Nephron progenitor cell (in vitro differentiated cells): ENCODE results near the gene PPTC7.
A peak's percentile ranks its signal among the peaks of the same experiment; 100 is the strongest.
"Not testable (repeated sequence)": the region's sequence is repeated elsewhere in the genome, so short reads cannot be mapped to it uniquely, and the experiment has no call there.

Experiments
- DNase-seq: peaks from one replicate; pipeline ENCODE4 v3.0.0; 2021
- H3K27ac Mint-ChIP-seq: 2 replicates; pipeline ENCODE4 v1.8.0; 2021; ENCODE audit warnings: mild to moderate bottlenecking, moderate library complexity, mixed read lengths
- H3K27me3 Mint-ChIP-seq: 2 replicates; pipeline ENCODE4 v1.8.0; 2021; ENCODE audit warnings: mild to moderate bottlenecking, low read depth, mixed read lengths; ENCODE audit not compliant: poor library complexity
- H3K36me3 Mint-ChIP-seq: 2 replicates; pipeline ENCODE4 v1.8.0; 2021; ENCODE audit warnings: low read depth, mixed read lengths
- H3K4me1 Mint-ChIP-seq: 2 replicates; pipeline ENCODE4 v1.8.0; 2021; ENCODE audit warnings: mixed read lengths
- H3K4me3 Mint-ChIP-seq: 2 replicates; pipeline ENCODE4 v1.8.0; 2021; ENCODE audit warnings: mild to moderate bottlenecking, moderate library complexity, mixed read lengths
- H3K9me3 Mint-ChIP-seq: 2 replicates; pipeline ENCODE4 v1.8.0; 2021; ENCODE audit warnings: mild to moderate bottlenecking, moderate library complexity, mixed read lengths
- TF ChIP-seq, protein P1 (sequence below): fragments of 200-600 bp; sonication (generic); IDR thresholded peaks from 2 replicates; pipeline ENCODE4 v1.5.0; 2021; ENCODE audit warnings: antibody characterized with exemption

PPTC7 gene

GRCh38 chr12:110615171-110615570 is 32.1 kb upstream of the PPTC7 start:
- Mint-ChIP-seq H3K27me3 (peaks cover 4% of the 10 kb centered on the region), H3K27ac (no peak overlapping the region)

DNA sequence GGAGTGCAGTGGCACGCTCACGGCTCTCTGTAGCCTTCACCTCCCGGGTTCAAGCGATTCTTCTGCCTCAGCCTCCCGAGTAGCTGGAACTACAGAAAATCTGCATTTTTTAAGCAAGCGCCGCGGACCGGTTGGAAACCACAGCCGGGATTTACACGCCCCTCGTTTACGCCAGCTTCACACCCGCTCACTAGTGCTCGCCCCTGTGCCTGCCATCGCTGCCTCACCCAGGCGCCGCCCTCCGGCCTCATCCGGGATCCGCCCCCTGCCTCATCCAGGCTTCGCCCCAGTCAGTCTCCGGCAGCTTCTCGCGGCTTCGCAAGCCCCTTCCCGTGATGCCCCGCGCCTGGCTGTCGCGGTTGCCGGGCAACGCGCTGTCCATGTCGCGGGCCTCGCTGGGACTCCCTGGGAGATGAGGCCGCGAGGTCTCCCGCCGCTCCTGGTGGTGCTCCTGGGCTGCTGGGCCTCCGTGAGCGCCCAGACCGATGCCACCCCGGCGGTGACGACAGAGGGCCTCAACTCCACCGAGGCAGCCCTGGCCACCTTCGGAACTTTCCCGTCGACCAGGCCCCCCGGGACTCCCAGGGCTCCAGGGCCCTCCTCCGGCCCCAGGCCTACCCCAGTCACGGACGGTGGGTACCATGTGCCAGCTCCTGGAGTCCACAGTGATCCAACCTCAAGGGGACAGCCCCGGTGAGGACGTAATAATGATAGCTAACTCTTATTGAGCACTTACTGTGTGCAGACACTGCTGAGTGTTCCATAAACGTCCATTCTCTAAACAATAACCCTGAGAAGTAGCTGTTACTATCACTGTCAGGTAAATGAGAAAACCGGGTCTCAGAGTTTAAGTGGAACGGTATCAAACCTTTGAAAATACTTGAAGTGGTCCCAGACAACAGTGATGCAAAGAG is 30.9 kb upstream of the PPTC7 start, which contains the start of gene TCTN1:
Gene TCTN1, plus strand, starts transcription at position 359 of the 914 bp plus-strand sequence. Its CDS starts 54 bp downstream, at position 413.
- Mint-ChIP-seq H3K4me1 (peaks cover 12% of the 10 kb centered on the region), H3K27ac (no peak within 1 kb of the TSS), H3K4me3 (peak within 1 kb of the TSS; percentile 84), H3K27me3 (peaks cover 6% of the 10 kb centered on the region), H3K36me3 (peaks cover 13% of the 10 kb centered on the region), H3K9me3 (no peaks in the 10 kb centered on the region)
- peak; percentile 98 for DNase-seq
- TF ChIP-seq, protein P1, sequence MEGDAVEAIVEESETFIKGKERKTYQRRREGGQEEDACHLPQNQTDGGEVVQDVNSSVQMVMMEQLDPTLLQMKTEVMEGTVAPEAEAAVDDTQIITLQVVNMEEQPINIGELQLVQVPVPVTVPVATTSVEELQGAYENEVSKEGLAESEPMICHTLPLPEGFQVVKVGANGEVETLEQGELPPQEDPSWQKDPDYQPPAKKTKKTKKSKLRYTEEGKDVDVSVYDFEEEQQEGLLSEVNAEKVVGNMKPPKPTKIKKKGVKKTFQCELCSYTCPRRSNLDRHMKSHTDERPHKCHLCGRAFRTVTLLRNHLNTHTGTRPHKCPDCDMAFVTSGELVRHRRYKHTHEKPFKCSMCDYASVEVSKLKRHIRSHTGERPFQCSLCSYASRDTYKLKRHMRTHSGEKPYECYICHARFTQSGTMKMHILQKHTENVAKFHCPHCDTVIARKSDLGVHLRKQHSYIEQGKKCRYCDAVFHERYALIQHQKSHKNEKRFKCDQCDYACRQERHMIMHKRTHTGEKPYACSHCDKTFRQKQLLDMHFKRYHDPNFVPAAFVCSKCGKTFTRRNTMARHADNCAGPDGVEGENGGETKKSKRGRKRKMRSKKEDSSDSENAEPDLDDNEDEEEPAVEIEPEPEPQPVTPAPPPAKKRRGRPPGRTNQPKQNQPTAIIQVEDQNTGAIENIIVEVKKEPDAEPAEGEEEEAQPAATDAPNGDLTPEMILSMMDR: no peak

More at GRCh38 chr12:110615171-110615570, 32.1 kb upstream of the PPTC7 start:
- H3K9me3 Mint-ChIP-seq: no peaks in the 10 kb centered on the region
- no peak for DNase-seq
- peak overlapping the region; percentile 84 for H3K4me3 Mint-ChIP-seq
- TF ChIP-seq, protein P1: no peak
- H3K4me1 Mint-ChIP-seq: peaks cover 12% of the 10 kb centered on the region
- peaks cover 13% of the 10 kb centered on the region for H3K36me3 Mint-ChIP-seq

DNA sequence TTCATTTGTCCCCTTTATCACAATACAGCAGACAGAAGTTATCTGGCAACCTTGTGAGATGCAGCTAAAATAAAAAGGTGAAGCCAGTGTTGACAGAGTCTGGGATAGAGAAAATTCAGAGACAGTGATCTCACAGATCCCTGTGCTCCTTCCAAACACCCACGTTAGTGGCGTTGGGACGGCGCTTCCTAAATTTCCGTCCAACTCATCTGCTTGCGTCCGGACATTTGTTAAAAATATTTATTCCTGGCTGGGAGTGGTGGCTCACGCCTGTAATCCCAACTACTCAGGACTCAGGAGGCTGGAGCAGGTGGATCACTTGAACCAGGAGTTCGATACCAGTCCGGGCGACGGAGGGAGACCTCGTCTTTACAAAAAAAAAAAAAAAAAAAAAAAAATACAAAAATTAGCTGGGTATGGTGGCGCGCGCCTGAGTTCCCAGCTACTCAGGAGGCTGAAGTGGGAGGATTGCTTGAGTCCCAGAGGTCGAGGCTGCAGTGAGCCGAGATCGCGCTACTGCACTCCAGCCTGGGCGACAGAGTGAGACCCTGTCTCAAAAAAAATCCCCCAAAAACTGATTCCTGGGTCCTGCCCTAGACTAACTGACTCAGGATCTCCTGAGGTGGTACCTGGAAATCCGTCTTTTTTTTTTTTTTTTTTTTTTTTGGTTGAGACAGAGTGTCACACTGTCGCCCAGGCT is 30.1 kb upstream of the PPTC7 start:
- Mint-ChIP-seq H3K27me3 (peaks cover 7% of the 10 kb centered on the region), H3K27ac (no peak overlapping the region), H3K4me3 (peak overlapping the region; percentile 84), H3K4me1 (peaks cover 12% of the 10 kb centered on the region), H3K36me3 (peaks cover 13% of the 10 kb centered on the region), H3K9me3 (no peaks in the 10 kb centered on the region)
- TF ChIP-seq, protein P1: no peak
- DNase-seq: no peak

DNA sequence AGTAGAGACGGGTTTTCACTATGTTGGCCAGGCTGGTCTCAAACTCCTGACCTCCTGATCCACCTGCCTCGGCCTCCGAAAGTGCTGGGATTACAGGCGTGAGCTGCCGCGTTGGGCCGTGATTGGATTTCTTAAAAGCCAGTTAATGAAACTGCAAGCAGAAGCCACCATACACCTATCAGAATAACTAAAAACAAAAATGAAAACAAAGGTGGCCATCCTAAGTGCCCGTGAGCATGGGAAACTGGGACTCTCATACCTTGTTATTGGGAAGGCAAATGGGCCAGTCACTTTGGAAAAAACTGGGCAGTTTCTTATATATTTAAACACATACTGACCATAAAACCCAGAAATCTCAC is 23.1 kb upstream of the PPTC7 start:
- no peak overlapping the region for H3K27ac Mint-ChIP-seq
- no peaks in the 10 kb centered on the region for H3K4me1 Mint-ChIP-seq
- TF ChIP-seq, protein P1: no peak
- H3K4me3 Mint-ChIP-seq: no peak overlapping the region
- no peaks in the 10 kb centered on the region for H3K9me3 Mint-ChIP-seq
- DNase-seq: no peak
- H3K36me3 Mint-ChIP-seq: no peaks in the 10 kb centered on the region
- H3K27me3 Mint-ChIP-seq: peaks cover 7% of the 10 kb centered on the region

GRCh38 chr12:110602085-110602814 is 19.1 kb upstream of the PPTC7 start:
- peak; percentile 19 for DNase-seq
- TF ChIP-seq, protein P1: peak; percentile 66
- H3K9me3 Mint-ChIP-seq, H3K27me3 Mint-ChIP-seq, H3K27ac Mint-ChIP-seq, H3K4me3 Mint-ChIP-seq, H3K4me1 Mint-ChIP-seq, H3K36me3 Mint-ChIP-seq: not testable (repeated sequence)
